Endothelial cell of umbilical vein (primary cell): Measurements from ENCODE around the gene CST8.

Experiments
- CTCF ChIP-seq, 2 donors: IDR thresholded peaks; 1 replicate in 1 of 2; 2 replicates in 1 of 2; pipeline ENCODE4 v1.5.1; 2011; ENCODE audit warnings: low read length in 2 of 2, mild to moderate bottlenecking in 2 of 2, moderate library complexity in 2 of 2, control low read depth in 1 of 2, inconsistent platforms in 1 of 2, low read depth in 1 of 2; ENCODE audit not compliant: insufficient read depth in 1 of 2; ENCODE audit errors: extremely low read depth in 1 of 2
- EZH2 ChIP-seq: IDR thresholded peaks from 2 replicates; pipeline ENCODE4 v1.6.1; 2012; ENCODE audit warnings: borderline replicate concordance, low read depth, mild to moderate bottlenecking, moderate library complexity, low read length, inconsistent platforms; ENCODE audit not compliant: severe bottlenecking
- FOS ChIP-seq: IDR thresholded peaks from 2 replicates; pipeline ENCODE4 v1.6.1; 2011; ENCODE audit warnings: mild to moderate bottlenecking, low read length, moderate library complexity, borderline replicate concordance; ENCODE audit not compliant: insufficient read depth
- GATA2 ChIP-seq: IDR thresholded peaks from 2 replicates; pipeline ENCODE4 v1.7.0; 2011; ENCODE audit warnings: low read depth, mild to moderate bottlenecking, moderate library complexity, mixed read lengths, low read length; ENCODE audit not compliant: insufficient read length, insufficient read depth
- MAX ChIP-seq: IDR thresholded peaks from 2 replicates; pipeline ENCODE4 v1.6.1; 2011; ENCODE audit not compliant: insufficient read depth, insufficient read length
- MYC ChIP-seq: IDR thresholded peaks from one replicate; pipeline ENCODE4 v1.6.1; 2011; ENCODE audit warnings: mild to moderate bottlenecking, low read depth, low read length
- POLR2A ChIP-seq: IDR thresholded peaks from 2 replicates; pipeline ENCODE4 v1.6.1; 2012; ENCODE audit warnings: low read depth, mild to moderate bottlenecking, control low read depth, low read length
- POLR2AphosphoS5 ChIP-seq: IDR thresholded peaks from 2 replicates; pipeline ENCODE4 v1.6.1; 2012; ENCODE audit warnings: low read depth, mild to moderate bottlenecking, control low read depth, low read length, moderate library complexity; ENCODE audit not compliant: insufficient read depth

GRCh38 chr20:23497536-23497935 is 6.6 kb downstream of the CST8 start:
- no peak for TF ChIP-seq CTCF (IDR thresholded peaks at IDR 0.05; ENCODE audit: extremely low read depth in 1 of 2, insufficient read depth in 1 of 2, low read depth in 1 of 2, low read length in 2 of 2)
- TF ChIP-seq POLR2AphosphoS5 = no peak
- TF ChIP-seq MAX = no peak
- no peak for TF ChIP-seq POLR2A
- TF ChIP-seq EZH2 = no peak
- TF ChIP-seq GATA2 = no peak
- no peak for TF ChIP-seq FOS
- TF ChIP-seq MYC = no peak
